ENCODE data around the gene STAT3.

- no peak for TF ChIP-seq EZH2phosphoT487 (IDR thresholded peaks at IDR 0.05; ENCODE audit: insufficient read depth, low read depth)
- TF ChIP-seq EZH2 (IDR thresholded peaks at IDR 0.05; ENCODE audit: insufficient read depth, poor library complexity, severe bottlenecking): no peak
Observed at GRCh38 chr17:42308446-42308845, 79.8 kb downstream of the STAT3 start.
